ENCODE data around the gene CDC20B. TPM values are rescaled to one million over a fixed set of nuclear protein-coding genes. Genes with fewer than 3 reads are reported as not detected.
A peak's percentile ranks its signal among the peaks of the same experiment; 100 is the strongest.

Gene CDC20B
- total and polyA plus RNA-seq, 8 donors, result not detected

- WGBS, 2 donors, result 23 to 42% methylated on average over 3 of the region's 3 CpGs
- intact Hi-C loops (cut with DNase I), result loop anchor here in 1 of 3 donors (10.0 kb wide), 1 partner anchor 250 kb away; no protein-coding TSS in a partner anchor
- ATAC-seq (no peak), DNase-seq (no peak), FAIRE-seq (no peak)
- Histone ChIP-seq H3K27ac (no peak overlapping the region), H3K36me3 (no peaks in the 10 kb centered on the region), H3K9me3 (no peaks in the 10 kb centered on the region), H3K4me1 (no peaks in the 10 kb centered on the region), H3K4me3 (no peak overlapping the region), H3K27me3 (peaks cover 0 to 5% (median 0%) of the 10 kb centered on the region in 4 donors)
- TF ChIP-seq CTCF (IDR thresholded peaks at IDR 0.05), result no peak
Observed at GRCh38 chr5:55154873-55155272, 18.1 kb downstream of the CDC20B start.

- TF ChIP-seq CTCF (IDR thresholded peaks at IDR 0.05), result no peak
- no peaks in the 10 kb centered on the region for H3K4me1 ChIP-seq
- H3K4me3 ChIP-seq, result no peak overlapping the region
- FAIRE-seq, result no peak
- intact Hi-C loops (cut with DNase I), result loop anchor here in 1 of 3 donors (10.0 kb wide), 1 partner anchor 247 kb away; no protein-coding TSS in a partner anchor
- DNase-seq, result no peak
- no peaks in the 10 kb centered on the region for H3K9me3 ChIP-seq
- no peak overlapping the region for H3K27ac ChIP-seq
- WGBS, 2 donors, result 52 to 55% methylated on average over 5 of the region's 5 CpGs
- no peak for ATAC-seq
- H3K27me3 ChIP-seq, result peaks cover 0 to 5% (median 0%) of the 10 kb centered on the region in 4 donors
- no peaks in the 10 kb centered on the region for H3K36me3 ChIP-seq
Observed at GRCh38 chr5:55151923-55152842, 20.8 kb downstream of the CDC20B start.

- Histone ChIP-seq H3K27me3 (peaks cover 0 to 3% (median 0%) of the 10 kb centered on the region in 4 donors), H3K4me1 (no peaks in the 10 kb centered on the region), H3K4me3 (no peak overlapping the region), H3K9me3 (no peaks in the 10 kb centered on the region), H3K36me3 (no peaks in the 10 kb centered on the region), H3K27ac (no peak overlapping the region)
- FAIRE-seq (no peak), DNase-seq (no peak), ATAC-seq (no peak)
- TF ChIP-seq CTCF (IDR thresholded peaks at IDR 0.05), result no peak
- intact Hi-C loops (cut with DNase I), result loop anchor here in 2 of 3 donors (5.0 to 10.0 kb wide), 3 partner anchors 205 to 242 kb away; no protein-coding TSS in a partner anchor
- 65 to 76% methylated on average over 2 of the region's 2 CpGs for WGBS, 2 donors
Observed at GRCh38 chr5:55149308-55149795, 23.6 kb downstream of the CDC20B start.

GRCh38 chr5:55146543-55147151, 26.3 kb downstream of the CDC20B start:
- TF ChIP-seq CTCF (IDR thresholded peaks at IDR 0.05), result peak; percentile 77 to 89 (median 82)
- peak; percentile 91 to 100 (median 98) for ATAC-seq
- H3K36me3 ChIP-seq, result no peaks in the 10 kb centered on the region
- H3K4me3 ChIP-seq, result no peak overlapping the region
- 6 to 7% methylated on average over 11 of the region's 11 CpGs for WGBS, 2 donors
- no peaks in the 10 kb centered on the region for H3K27me3 ChIP-seq
- peak; percentile 65 to 86 (median 76) for DNase-seq
- intact Hi-C loops (cut with DNase I), result loop anchor here in 2 of 3 donors (5.0 to 10.0 kb wide), 3 partner anchors 202 to 239 kb away; no protein-coding TSS in a partner anchor
- no peaks in the 10 kb centered on the region for H3K9me3 ChIP-seq
- H3K27ac ChIP-seq, result no peak overlapping the region
- no peaks in the 10 kb centered on the region for H3K4me1 ChIP-seq
- FAIRE-seq, result no peak

Measured in pancreas (tissue), 10 donors.